ENCODE results near the gene TECPR2.

TECPR2 gene

GRCh38 chr14:102417001-102417431 lies 54.3 kb downstream of the TECPR2 start:
- TF ChIP-seq, protein P1, sequence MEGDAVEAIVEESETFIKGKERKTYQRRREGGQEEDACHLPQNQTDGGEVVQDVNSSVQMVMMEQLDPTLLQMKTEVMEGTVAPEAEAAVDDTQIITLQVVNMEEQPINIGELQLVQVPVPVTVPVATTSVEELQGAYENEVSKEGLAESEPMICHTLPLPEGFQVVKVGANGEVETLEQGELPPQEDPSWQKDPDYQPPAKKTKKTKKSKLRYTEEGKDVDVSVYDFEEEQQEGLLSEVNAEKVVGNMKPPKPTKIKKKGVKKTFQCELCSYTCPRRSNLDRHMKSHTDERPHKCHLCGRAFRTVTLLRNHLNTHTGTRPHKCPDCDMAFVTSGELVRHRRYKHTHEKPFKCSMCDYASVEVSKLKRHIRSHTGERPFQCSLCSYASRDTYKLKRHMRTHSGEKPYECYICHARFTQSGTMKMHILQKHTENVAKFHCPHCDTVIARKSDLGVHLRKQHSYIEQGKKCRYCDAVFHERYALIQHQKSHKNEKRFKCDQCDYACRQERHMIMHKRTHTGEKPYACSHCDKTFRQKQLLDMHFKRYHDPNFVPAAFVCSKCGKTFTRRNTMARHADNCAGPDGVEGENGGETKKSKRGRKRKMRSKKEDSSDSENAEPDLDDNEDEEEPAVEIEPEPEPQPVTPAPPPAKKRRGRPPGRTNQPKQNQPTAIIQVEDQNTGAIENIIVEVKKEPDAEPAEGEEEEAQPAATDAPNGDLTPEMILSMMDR (IDR thresholded peaks at IDR 0.05; ENCODE audit: low read depth, low read length), result no peak
- no peak for DNase-seq (ENCODE audit: extremely low read depth, low read depth)

DNA sequence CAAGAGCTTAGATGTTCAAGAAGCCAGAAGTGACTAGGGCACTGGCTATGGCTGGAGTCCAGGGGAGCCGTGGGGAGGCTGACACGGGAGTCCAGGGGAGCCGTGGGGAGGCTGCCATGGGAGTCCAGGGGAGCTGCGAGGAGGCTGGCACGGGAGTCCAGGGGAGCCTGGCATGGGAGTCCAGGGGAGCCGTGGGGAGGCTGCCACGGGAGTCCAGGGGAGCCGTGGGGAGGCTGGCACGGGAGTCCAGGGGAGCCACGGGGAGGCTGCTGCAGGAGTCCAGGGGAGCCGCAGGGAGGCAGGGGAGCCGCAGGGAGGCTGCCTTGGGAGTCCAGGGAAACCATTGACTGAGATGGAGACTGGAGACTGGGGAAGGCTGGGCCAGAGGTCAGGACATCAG lies 54.9 kb downstream of the TECPR2 start:
- TF ChIP-seq, protein P1 (IDR thresholded peaks at IDR 0.05; ENCODE audit: low read depth, low read length), result no peak
- DNase-seq (ENCODE audit: extremely low read depth, low read depth), result no peak

DNA sequence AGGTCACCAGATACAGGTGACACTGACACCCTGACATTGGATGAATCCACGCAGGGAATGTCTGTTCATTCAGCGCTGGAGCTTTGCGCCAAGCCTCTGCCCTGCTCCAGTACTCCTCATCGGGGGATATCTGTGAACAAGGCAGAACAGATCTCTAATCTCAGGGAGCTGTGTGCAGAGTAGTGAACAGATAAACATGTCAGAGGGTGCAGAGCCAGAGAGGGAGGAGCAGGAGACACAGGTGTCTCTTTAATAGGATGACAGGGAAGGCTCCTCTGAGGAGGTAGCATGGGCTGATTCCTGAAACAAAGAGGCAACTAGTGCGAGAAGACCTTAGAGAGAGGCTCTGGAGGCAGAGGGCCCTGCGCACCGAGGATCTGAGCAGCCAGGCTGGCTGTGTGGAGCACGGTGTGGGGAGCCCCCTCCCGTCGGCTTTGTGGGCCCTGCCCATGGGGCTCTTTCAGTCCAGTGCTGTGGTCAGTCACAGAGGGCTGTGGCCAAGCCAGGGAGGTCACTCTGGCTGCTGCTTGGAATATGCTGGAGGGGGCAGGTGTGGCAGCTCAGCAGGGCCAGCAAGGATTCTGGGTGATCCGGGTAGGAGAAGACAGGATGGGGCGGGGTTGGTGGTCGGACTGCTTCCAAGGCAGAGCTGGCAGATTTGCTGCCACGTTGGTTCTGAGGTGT lies 55.6 kb downstream of the TECPR2 start:
- TF ChIP-seq, protein P1 (IDR thresholded peaks at IDR 0.05; ENCODE audit: low read depth, low read length), result no peak
- no peak for DNase-seq (ENCODE audit: extremely low read depth, low read depth)

DNA sequence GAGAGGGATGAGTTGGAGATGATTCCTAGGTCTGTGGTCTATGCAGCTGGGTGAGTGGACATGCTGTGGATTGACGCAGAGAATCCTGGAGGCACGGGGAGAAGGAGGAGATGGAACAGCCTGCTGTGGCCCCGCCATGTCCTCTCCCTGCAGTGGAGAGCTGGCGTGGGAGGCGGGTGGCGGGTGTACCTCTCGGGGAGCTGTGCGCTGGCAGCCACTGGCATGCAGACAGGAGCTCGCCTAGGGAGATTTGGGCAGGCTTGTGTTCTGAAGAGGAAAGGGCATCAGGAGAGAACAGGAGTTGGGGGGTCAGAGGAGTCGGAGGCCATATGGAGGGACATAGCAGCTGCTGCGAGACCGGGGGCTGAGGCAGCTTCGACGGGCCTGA lies 56.1 kb downstream of the TECPR2 start:
- DNase-seq (ENCODE audit: extremely low read depth, low read depth), result no peak
- TF ChIP-seq, protein P1 (IDR thresholded peaks at IDR 0.05; ENCODE audit: low read depth, low read length), result no peak

GRCh38 chr14:102419276-102419675 lies 56.5 kb downstream of the TECPR2 start:
- TF ChIP-seq, protein P1 (IDR thresholded peaks at IDR 0.05; ENCODE audit: low read depth, low read length), result no peak
- DNase-seq (ENCODE audit: extremely low read depth, low read depth), result no peak

DNA sequence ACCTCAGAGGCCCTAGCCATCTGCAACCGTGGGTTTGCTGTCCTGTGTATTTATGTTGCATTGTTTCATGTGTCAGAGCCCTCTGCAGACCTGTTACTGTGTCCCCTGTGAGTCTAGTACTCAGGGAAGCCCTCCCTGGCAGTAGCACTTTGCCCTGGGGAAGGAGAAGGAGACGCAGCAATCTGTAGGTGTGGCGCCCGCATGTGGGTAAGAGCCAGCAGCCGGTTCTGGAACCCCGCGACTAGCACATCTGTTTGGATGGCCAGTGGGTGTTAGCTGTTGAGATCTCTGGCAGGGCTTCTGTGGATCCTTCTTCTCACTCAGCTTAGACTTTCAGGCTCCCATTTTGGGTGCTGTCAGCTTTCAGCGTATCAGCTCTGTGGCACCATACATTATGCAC lies 57.0 kb downstream of the TECPR2 start:
- DNase-seq (ENCODE audit: extremely low read depth, low read depth), result no peak
- TF ChIP-seq, protein P1 (IDR thresholded peaks at IDR 0.05; ENCODE audit: low read depth, low read length), result no peak

GRCh38 chr14:102421411-102422057 lies 58.8 kb downstream of the TECPR2 start:
- no peak for DNase-seq (ENCODE audit: extremely low read depth, low read depth)
- TF ChIP-seq, protein P1 (IDR thresholded peaks at IDR 0.05; ENCODE audit: low read depth, low read length), result no peak
